Spleen (tissue), 11 donors: ENCODE measurements around the gene SUV39H1. TPM values are rescaled to one million over a fixed set of nuclear protein-coding genes. Genes with fewer than 3 reads are reported as not detected.

Experiments
- DNase-seq: peaks from one replicate; pipeline ENCODE4 v3.0.0-alpha.2; 2020
- H3K27ac ChIP-seq, 8 donors: fragments of 200-600 bp; sonication (generic) in 7 of 8; 1 replicate in 4 of 8; 2 replicates in 4 of 8; pipeline versions ENCODE4 v1.5.0 to v1.8.0; 2016 to 2021; ENCODE audit warnings: inconsistent platforms in 4 of 8, mild to moderate bottlenecking in 4 of 8, moderate library complexity in 1 of 8
- H3K27me3 ChIP-seq, 7 donors: fragments of 200-600 bp; sonication (generic) in 6 of 7; replicated peaks in 1 of 7; 1 replicate in 4 of 7; 2 replicates in 3 of 7; pipeline versions ENCODE4 v1.5.0 to v1.8.0; 2016 to 2021; ENCODE audit warnings: inconsistent platforms in 3 of 7, mild to moderate bottlenecking in 1 of 7
- H3K36me3 ChIP-seq, 6 donors: fragments of 200-600 bp; sonication (generic) in 5 of 6; 1 replicate in 4 of 6; 2 replicates in 2 of 6; pipeline versions ENCODE4 v1.5.0 to v1.8.0; 2016 to 2021; ENCODE audit warnings: inconsistent platforms in 2 of 6
- H3K4me1 ChIP-seq, 6 donors: fragments of 200-600 bp; sonication (generic) in 5 of 6; 1 replicate in 3 of 6; 2 replicates in 3 of 6; pipeline versions ENCODE4 v1.5.0 to v1.8.0; 2016 to 2021; ENCODE audit warnings: inconsistent platforms in 3 of 6
- H3K4me3 ChIP-seq, 8 donors: fragments of 200-600 bp; sonication (generic) in 7 of 8; 1 replicate in 4 of 8; 2 replicates in 4 of 8; pipeline versions ENCODE4 v1.5.0 to v1.8.0; 2016 to 2021; ENCODE audit warnings: inconsistent platforms in 4 of 8, mild to moderate bottlenecking in 4 of 8, moderate library complexity in 2 of 8
- H3K9me3 ChIP-seq, 8 donors: fragments of 200-600 bp; sonication (generic) in 7 of 8; 1 replicate in 4 of 8; 2 replicates in 4 of 8; pipeline versions ENCODE4 v1.5.0 to v1.8.0; 2016 to 2021; ENCODE audit warnings: inconsistent platforms in 4 of 8
- CTCF ChIP-seq, 11 experiments: fragments of 200-600 bp in 7 of 11; fragments of 450-650 bp in 4 of 11; sonication (generic) in 4 of 11; IDR thresholded peaks in 8 of 11; conservative IDR thresholded peaks in 3 of 11; 1 replicate in 7 of 11; 2 replicates in 4 of 11; pipeline versions ENCODE4 v1.4.0 to v1.8.0; 2016 to 2021; ENCODE audit warnings: antibody characterized with exemption in 11 of 11, inconsistent platforms in 4 of 11, mild to moderate bottlenecking in 1 of 11
- POLR2A ChIP-seq, 3 donors: fragments of 450-650 bp; IDR thresholded peaks; one replicate each; pipeline ENCODE4 v1.5.1; 2017; ENCODE audit warnings: antibody characterized with exemption in 3 of 3, mild to moderate bottlenecking in 1 of 3
- POLR2AphosphoS5 ChIP-seq, 3 donors: sonication (generic); formaldehyde crosslinking; IDR thresholded peaks; one replicate each; pipeline ENCODE4 v1.5.1; 2017; ENCODE audit warnings: antibody characterized with exemption in 3 of 3
- WGBS, 5 donors: extraction: QIAGEN DNeasy Blood & Tissue Kit in 3 of 5; methylation state at CpG; one replicate each; pipeline versions ENCODE4 v1.1.5 to v1.1.7; 2013 to 2018; 5-methylcytosine and 5-hydroxymethylcytosine counted together
- intact Hi-C: fragments of 100-400 bp; cut with DNase I; formaldehyde crosslinking; loops from one replicate; pipeline ENCODE4 v1.15.0; 2023; ENCODE audit warnings: low total_unique reads
- polyA plus RNA-seq, 3 donors: library from polyadenylated mRNA; stranded (reverse); fragments of 200-250 nt; gene quantifications; one replicate each; pipeline ENCODE4 v1.2.1, GENCODE V29; 2013
- total RNA-seq, 7 donors: library from RNA; depleted of rRNA in 3 of 7; stranded (reverse); fragments of >200 nt in 3 of 7; fragmentation: NEBNext Ultra II Directional in 4 of 7; extraction: Animal tissue kit (Norgen Biotek cat#: 25700) in 4 of 7; gene quantifications; one replicate each; pipeline versions ENCODE4 v1.1.0 to v1.2.1, GENCODE V29; 2016 to 2021
- donor health status: healthy with polysubstance abuse.
- donor health status: DM: no; HTN: no; CAD: no; lungs with moderate emphysema.
- donor health status: DM: no; HTN: no; CAD: no.
- donor health status: Bipolar disorder and iron deficiency.
- donor health status: healthy.
- donor health status: DM: no; HTN: no; CAD: no.
- donor health status: DM: yes; HTN: yes; CAD: no.

Gene SUV39H1
- total and polyA plus RNA-seq, 10 donors, result 4.0 to 9.2 (median 6.9) TPM

- no peaks in the 10 kb centered on the region for H3K36me3 ChIP-seq
- no peaks in the 10 kb centered on the region for H3K27me3 ChIP-seq
- 62 to 100% (median 84%) methylated on average over 1 to 2 of the region's 2 CpGs for WGBS, 5 donors
- no peak for TF ChIP-seq POLR2A (IDR thresholded peaks at IDR 0.05)
- no peak for TF ChIP-seq CTCF (IDR thresholded peaks at IDR 0.05 in 8 of 11, conservative IDR thresholded peaks at IDR 0.05 in 3 of 11)
- no peak for TF ChIP-seq POLR2AphosphoS5 (IDR thresholded peaks at IDR 0.05)
- H3K4me3 ChIP-seq, result no peak overlapping the region
- no peaks in the 10 kb centered on the region for H3K9me3 ChIP-seq
- DNase-seq, result no peak
- no peaks in the 10 kb centered on the region for H3K4me1 ChIP-seq
- intact Hi-C loops, result no loop called here
- peak overlapping the region in 3 of 8 donors; percentile 68 to 81 (median 76) for H3K27ac ChIP-seq
These were observed 18.5 kb downstream of the SUV39H1 start for GRCh38 chrX:48715072-48715471.

- no peaks in the 10 kb centered on the region for H3K36me3 ChIP-seq
- TF ChIP-seq POLR2A (IDR thresholded peaks at IDR 0.05) (no peak), CTCF (IDR thresholded peaks at IDR 0.05 in 8 of 11, conservative IDR thresholded peaks at IDR 0.05 in 3 of 11) (no peak), POLR2AphosphoS5 (IDR thresholded peaks at IDR 0.05) (no peak)
- no peak for DNase-seq
- no peak overlapping the region for H3K4me3 ChIP-seq
- peak overlapping the region in 2 of 8 donors; percentile 5 to 81 for H3K27ac ChIP-seq
- H3K9me3 ChIP-seq, result no peaks in the 10 kb centered on the region
- H3K4me1 ChIP-seq, result no peaks in the 10 kb centered on the region
- intact Hi-C loops, result no loop called here
- 59 to 79% (median 73%) methylated on average over 4 of the region's 4 CpGs for WGBS, 5 donors
- no peaks in the 10 kb centered on the region for H3K27me3 ChIP-seq
These were observed 19.5 kb downstream of the SUV39H1 start for GRCh38 chrX:48715876-48716502.

GRCh38 chrX:48719958-48720357 is 23.4 kb downstream of the SUV39H1 start:
- TF ChIP-seq POLR2AphosphoS5 (IDR thresholded peaks at IDR 0.05), result no peak
- no peaks in the 10 kb centered on the region for H3K36me3 ChIP-seq
- no peaks in the 10 kb centered on the region for H3K9me3 ChIP-seq
- H3K27ac ChIP-seq, result peak overlapping the region in 4 of 8 donors; percentile 6 to 65 (median 35)
- no peaks in the 10 kb centered on the region for H3K27me3 ChIP-seq
- no peak for DNase-seq
- 51 to 71% (median 65%) methylated on average over 2 of the region's 2 CpGs for WGBS, 5 donors
- no peaks in the 10 kb centered on the region for H3K4me1 ChIP-seq
- intact Hi-C loops, result no loop called here
- H3K4me3 ChIP-seq, result peak overlapping the region in 1 of 8 donors; percentile 28

- no peak for DNase-seq
- TF ChIP-seq POLR2A (IDR thresholded peaks at IDR 0.05), result no peak
- no peak for TF ChIP-seq POLR2AphosphoS5 (IDR thresholded peaks at IDR 0.05)
- no peak for TF ChIP-seq CTCF (IDR thresholded peaks at IDR 0.05 in 8 of 11, conservative IDR thresholded peaks at IDR 0.05 in 3 of 11)
- no peaks in the 10 kb centered on the region for H3K9me3 ChIP-seq
- H3K4me1 ChIP-seq, result no peaks in the 10 kb centered on the region
- peak overlapping the region in 1 of 8 donors; percentile 28 for H3K4me3 ChIP-seq
- no peaks in the 10 kb centered on the region for H3K36me3 ChIP-seq
- intact Hi-C loops, result no loop called here
- 44 to 84% (median 79%) methylated on average over 3 to 4 of the region's 4 CpGs for WGBS, 5 donors
- H3K27me3 ChIP-seq, result no peaks in the 10 kb centered on the region
- H3K27ac ChIP-seq, result peak overlapping the region in 3 of 8 donors; percentile 28 to 65 (median 42)
These were observed 24.2 kb downstream of the SUV39H1 start for GRCh38 chrX:48720577-48721250.
